GM18907 (cell line): ENCODE results near the gene CEP128.
"Not testable (repeated sequence)": the region's sequence is repeated elsewhere in the genome, so short reads cannot be mapped to it uniquely, and the experiment has no call there.

Experiments used
- ATAC-seq: cut with Tn5 transposase; IDR thresholded peaks from one replicate; pipeline ENCODE4 v1.9.1; 2021; ENCODE audit warnings: mild to moderate bottlenecking, moderate library complexity; ENCODE audit not compliant: unreplicated experiment

The CEP128 gene

GRCh38 chr14:80954687-80955299 is 13.3 kb upstream of the CEP128 start:
- peak; percentile 24 for ATAC-seq

DNA sequence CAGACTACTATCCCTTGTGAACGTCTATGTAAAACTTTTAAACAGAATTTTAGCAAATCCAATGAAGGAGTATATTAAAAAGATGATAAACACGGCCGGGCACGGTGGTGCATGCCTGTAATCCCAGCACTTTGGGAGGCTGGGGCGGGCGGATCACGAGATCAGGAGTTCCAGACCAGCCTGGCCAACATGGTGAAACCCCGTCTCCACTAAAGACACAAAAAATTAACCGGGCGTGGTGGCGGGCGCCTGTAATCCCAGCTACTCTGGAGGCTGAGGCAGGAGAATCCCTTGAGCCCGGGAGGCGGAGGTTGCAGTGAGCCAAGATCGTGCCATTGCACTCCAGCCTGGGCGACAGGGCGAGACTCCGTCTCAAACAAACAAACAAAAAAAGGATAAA is 11.7 kb upstream of the CEP128 start:
- not testable (repeated sequence) for ATAC-seq

GRCh38 chr14:80951491-80951890 is 10.0 kb upstream of the CEP128 start:
- no peak for ATAC-seq

DNA sequence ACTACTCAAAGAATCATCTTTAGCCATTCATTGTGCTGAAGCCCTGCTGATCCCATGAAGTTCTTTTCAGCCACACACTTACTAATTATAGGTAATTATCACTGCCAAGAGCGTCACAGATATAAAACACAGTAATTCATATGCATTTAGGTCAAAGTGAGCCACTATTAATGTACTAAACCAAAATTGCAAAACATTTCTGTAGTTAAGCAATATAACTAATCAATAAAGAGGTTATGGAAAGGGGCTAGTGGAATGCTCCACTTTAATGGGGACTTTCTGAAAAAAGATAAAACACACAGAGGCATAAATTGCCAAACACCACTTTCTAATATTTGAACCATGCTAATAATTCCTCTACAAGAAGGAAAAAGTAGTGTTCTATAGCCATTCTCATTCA is 6.8 kb upstream of the CEP128 start:
- ATAC-seq = no peak

DNA sequence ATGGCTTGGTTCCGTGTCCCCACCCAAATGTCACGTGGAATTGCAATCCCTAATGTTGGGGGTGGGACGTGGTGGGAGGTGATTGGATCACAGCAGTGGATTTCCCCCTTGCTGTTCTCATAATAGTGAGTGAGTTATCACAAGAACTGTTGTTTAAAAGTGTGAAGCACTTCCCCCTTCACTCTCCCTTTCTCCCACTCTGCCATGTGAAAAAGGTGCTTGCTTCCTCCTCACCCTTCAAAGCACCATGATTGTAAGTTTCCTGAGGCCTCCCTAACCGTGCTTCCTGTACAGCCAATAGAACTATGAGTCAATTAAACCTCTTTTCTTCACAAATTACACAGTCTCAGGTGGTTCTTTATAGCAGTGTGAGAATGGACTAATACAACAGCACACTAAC is 5.3 kb upstream of the CEP128 start:
- no peak for ATAC-seq

DNA sequence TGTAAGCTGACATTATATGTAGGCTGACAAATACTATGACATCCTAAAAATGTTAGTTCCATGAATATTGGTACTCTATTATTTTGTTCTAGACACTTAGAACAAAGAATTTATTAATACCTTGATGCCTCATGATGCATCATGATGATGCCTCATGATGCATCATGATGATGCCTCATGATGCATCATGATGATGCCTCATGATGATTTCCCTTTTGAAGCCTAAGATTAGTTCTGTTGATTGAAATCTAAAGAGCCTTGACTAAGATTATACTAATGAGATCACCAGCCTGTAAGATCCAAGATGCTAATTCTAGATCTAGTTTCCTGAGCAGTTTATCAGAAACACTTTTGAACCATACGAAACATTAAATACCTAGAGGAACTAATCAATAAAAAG is 4.6 kb upstream of the CEP128 start:
- ATAC-seq = no peak

- no peak for ATAC-seq
These were observed 3.5 kb upstream of the CEP128 start for GRCh38 chr14:80944861-80945617.

- ATAC-seq = peak; percentile 28
These were observed 658 bp upstream of the CEP128 start for GRCh38 chr14:80942191-80942600.

- ATAC-seq = peak; percentile 36
These were observed 1.4 kb downstream of the CEP128 start for GRCh38 chr14:80940146-80940545.

GRCh38 chr14:80933686-80934085 is 7.9 kb downstream of the CEP128 start:
- ATAC-seq = no peak

- ATAC-seq = no peak
These were observed 8.3 kb downstream of the CEP128 start for GRCh38 chr14:80933282-80933681.

DNA sequence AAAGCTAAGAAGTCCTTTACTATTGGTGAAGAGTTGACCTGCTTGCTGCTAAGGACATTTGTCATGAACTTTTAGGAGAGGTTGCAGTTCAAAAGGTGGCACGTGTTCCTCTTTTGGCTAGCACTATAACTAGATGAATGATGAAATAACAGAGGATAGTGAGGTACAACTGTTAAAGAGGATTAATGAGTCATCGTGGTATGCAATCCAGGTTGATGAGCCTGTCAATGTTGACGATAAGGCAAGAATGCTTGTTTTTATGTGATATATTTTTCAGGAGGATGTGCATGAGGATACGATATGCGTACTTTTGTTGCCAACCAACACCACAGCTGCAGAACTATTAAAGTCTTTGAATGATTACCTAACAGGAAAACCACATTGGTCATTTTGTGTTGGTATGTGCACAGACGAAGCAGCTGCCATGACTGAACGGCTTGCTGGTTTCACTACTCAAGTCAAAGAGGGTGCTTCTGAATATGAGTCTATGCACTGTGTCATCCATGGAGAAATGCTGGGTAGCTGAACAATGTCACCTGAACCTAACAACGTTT is 10.6 kb downstream of the CEP128 start:
- peak; percentile 99 for ATAC-seq

- ATAC-seq = no peak
These were observed 11.4 kb downstream of the CEP128 start for GRCh38 chr14:80930095-80930494.

DNA sequence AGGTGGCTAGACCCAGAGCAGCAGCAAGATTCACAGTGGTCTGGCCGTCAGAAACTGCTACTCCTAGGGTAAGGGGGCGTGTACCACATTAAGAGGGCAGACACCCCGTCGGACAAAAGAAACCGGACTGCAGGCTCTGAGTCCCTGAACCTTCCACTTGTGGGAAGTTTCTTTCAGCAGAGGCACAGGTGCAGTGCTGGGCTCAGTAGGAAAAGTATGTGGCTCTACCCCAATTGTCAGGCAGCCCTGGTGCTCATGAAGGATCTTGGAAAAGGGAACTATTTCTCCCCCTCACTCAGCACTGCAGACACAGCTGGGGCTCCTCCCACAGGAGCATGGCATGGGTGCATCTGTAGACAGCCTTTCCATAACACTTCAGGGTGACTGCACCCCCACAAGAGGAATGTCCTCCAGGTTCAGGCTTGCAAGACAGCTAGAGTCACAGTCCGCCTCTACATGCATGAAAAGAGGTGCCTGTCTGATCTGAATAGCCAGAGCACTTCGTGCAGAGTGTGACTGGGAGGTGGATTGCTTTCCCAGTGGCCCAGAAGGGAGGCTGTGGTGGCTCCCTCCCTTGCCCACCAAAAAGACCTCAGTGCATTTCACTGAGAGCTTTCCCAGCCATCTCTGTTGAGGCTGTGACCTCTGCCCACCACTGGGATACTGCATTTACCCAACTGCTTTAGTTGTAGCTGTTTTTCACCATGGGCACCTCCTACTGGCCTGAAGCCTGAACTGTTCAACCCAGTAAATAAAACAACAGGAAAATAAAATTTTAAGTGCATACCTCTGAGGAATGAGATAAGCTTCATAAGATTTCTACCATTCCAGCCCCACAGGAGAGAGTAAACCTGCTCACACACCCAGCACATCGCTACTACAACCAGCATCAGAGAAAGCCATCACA is 14.2 kb downstream of the CEP128 start:
- ATAC-seq = no peak

DNA sequence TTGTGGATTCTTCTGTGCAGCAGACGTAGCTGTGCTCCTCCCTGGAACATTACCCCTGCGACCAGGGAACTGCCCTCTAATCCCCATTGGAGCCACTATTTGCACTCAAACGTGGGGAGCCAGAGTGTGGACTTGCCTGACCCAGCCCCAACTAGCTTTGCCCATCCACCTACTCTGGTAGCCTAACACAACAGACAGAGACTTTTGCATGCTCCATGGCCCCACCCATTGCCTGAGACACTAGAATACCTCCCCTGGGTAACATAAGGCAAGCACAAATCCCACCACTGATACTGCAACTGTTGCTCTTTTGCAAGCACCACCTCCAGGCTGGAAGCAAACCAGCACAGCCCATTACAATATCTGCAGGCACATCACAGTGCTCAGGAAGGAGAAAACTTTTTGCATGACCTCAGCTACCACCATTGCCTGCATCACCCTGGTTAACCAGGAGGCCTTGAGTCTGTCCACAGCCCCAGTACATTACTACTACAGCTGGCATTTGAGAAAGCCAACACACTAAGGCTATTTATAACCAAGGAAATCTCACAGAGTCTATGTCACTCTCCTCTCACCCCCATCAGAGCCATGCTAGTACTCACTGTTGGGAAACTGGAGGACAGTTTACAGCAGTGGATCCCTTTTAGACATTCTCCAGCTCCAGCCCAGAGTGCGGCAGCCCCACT is 15.0 kb downstream of the CEP128 start:
- no peak for ATAC-seq

DNA sequence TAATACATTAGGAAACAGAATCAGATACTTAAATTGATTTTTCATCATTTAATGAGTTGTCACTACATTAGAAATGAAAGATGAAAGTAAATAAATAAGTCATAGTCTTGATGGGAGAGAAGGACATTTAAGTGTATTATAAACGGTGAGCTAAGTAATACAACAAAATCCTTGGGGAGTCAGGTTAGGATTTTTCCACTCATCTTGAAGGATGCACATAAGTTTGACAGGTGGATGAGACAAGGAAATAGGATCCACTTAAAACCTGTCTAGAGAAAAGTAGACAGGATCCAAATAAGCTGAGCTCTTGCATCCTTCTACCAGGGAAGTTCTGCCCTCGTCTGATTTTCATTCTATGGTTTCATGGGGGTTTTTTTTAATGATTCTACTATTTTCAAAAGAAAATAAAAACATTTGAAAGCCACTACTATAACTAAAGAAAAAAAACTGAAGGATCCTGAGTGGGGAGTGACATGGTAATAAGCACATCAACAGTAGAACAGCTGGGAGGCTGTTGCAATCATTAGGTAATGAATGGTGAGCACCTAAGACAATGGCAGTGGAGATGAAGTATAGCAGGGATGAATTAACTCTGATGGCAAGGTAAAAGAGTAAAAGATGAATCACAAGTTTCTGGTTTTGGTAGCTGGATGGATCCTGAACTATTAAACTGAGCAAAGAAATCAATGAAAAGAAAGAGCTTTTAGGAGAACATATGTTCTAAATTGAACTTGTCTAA is 17.0 kb downstream of the CEP128 start:
- no peak for ATAC-seq

GRCh38 chr14:80923368-80923767 is 18.2 kb downstream of the CEP128 start:
- ATAC-seq = no peak

DNA sequence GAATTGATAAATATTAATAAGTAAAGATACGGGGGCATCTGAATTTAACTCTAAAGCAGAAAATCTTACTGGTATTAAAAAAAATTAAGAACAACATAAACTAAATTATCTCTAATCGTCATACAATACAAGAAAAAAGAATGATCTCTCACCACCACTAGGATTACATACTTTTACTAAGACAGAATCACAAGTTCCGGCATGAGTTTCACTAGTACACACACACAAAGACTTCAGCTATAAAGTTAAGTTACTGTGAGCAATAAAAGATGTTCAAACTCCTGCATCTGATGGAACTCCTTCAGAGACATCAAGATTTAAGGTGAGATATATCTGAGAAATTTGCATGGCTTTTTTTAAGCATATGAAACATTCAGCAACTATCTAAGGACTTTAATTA is 21.9 kb downstream of the CEP128 start:
- ATAC-seq = no peak

- ATAC-seq = not testable (repeated sequence)
These were observed 29.5 kb downstream of the CEP128 start for GRCh38 chr14:80912013-80912412.

DNA sequence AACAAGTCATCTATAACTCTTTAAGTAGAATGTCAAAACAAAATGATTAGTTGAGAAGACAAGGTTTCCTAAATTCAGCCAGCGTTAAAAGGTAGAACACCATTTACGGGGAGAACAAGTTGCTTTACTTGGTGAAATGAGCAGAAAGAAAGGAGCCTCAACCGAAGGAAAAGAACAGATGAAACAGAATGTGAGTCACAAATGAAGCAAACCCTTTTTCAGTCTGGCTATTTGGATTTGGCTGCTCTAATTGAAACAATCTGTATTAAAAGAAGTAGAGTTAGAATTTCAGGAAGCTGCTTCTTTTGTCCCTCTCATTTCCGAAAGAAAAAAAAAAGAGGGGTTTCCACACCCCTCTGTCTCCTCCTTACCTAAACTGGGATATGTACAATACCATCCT is 34.6 kb downstream of the CEP128 start:
- no peak for ATAC-seq
